ENCODE results near the gene GNAQ.
"Not testable (repeated sequence)": the region's sequence is repeated elsewhere in the genome, so short reads cannot be mapped to it uniquely, and the experiment has no call there.

GRCh38 chr9:77690723-77691122, 340.9 kb downstream of the GNAQ start:
- TF ChIP-seq CTCF (IDR thresholded peaks at IDR 0.05; ENCODE audit: low read depth, low read length, poor library complexity, severe bottlenecking); EZH2phosphoT487 (IDR thresholded peaks at IDR 0.05; ENCODE audit: borderline replicate concordance, low read length): not testable (repeated sequence)

All from DOHH2 (cell line).